ENCODE data around the gene RNF4. TPM values are rescaled to one million over a fixed set of nuclear protein-coding genes. Genes with fewer than 3 reads are reported as not detected.

The RNF4 gene
- total and polyA plus RNA-seq, 2 donors, result 41.3 to 43.1 TPM

- no peaks in the 10 kb centered on the region for H3K27me3 ChIP-seq (ENCODE audit: control insufficient read depth in 2 of 2, insufficient read depth in 1 of 2, low read length in 1 of 2)
- peaks cover 0 to 6% of the 10 kb centered on the region in 2 donors for H3K9me3 ChIP-seq (ENCODE audit: control insufficient read depth in 2 of 2, insufficient read depth in 1 of 2, low read length in 1 of 2)
- no peak for DNase-seq (ENCODE audit: low read depth in 6 of 9, low spot score in 9 of 9)
- no peak overlapping the region for H3K4me3 ChIP-seq (ENCODE audit: low read length in 2 of 2)
- 68% methylated on average over 3 of the region's 3 CpGs for WGBS
- peaks cover 25 to 55% of the 10 kb centered on the region in 2 donors for H3K4me1 ChIP-seq (ENCODE audit: control insufficient read depth in 2 of 2, insufficient read depth in 2 of 2, low read length in 2 of 2)
- H3K36me3 ChIP-seq (ENCODE audit: control insufficient read depth in 2 of 2, insufficient read depth in 2 of 2, low read length in 1 of 2), result peaks cover 15 to 33% of the 10 kb centered on the region in 2 donors
- H3K27ac ChIP-seq (ENCODE audit: low read depth in 1 of 2, low read length in 1 of 2), result no peak overlapping the region
Observed at GRCh38 chr4:2482693-2483092, 13.8 kb downstream of the RNF4 start.

DNA sequence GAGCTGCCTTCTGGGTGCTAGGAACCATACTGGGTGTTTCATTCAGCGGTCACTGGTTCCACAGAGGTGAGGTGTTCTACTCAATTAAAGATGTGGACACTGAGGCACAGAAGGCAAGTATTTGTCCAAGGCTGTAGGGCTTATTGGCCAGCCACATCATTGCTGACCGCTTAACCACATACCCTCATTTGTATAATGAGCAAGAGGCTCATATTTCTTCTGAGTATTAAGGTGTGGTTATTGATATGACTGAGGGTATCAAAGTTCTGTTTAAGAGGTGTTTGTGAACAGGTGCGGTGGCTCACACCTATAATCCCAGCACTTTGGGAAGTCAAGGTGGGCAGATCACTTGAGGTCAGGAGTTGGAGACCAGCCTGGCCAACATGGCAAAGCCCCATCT is 14.3 kb downstream of the RNF4 start:
- H3K27ac ChIP-seq (ENCODE audit: low read depth in 1 of 2, low read length in 1 of 2), result no peak overlapping the region
- peaks cover 25 to 55% of the 10 kb centered on the region in 2 donors for H3K4me1 ChIP-seq (ENCODE audit: control insufficient read depth in 2 of 2, insufficient read depth in 2 of 2, low read length in 2 of 2)

GRCh38 chr4:2484185-2484584 is 15.3 kb downstream of the RNF4 start:
- DNase-seq (ENCODE audit: low read depth in 6 of 9, low spot score in 9 of 9), result no peak
- peaks cover 0 to 6% of the 10 kb centered on the region in 2 donors for H3K9me3 ChIP-seq (ENCODE audit: control insufficient read depth in 2 of 2, insufficient read depth in 1 of 2, low read length in 1 of 2)
- no peak overlapping the region for H3K4me3 ChIP-seq (ENCODE audit: low read length in 2 of 2)
- peaks cover 25 to 53% of the 10 kb centered on the region in 2 donors for H3K4me1 ChIP-seq (ENCODE audit: control insufficient read depth in 2 of 2, insufficient read depth in 2 of 2, low read length in 2 of 2)
- whole genome bisulfite sequencing, result 88% methylated on average over 6 of the region's 6 CpGs
- peak overlapping the region in 1 of 2 donors; percentile 76 for H3K27ac ChIP-seq (ENCODE audit: low read depth in 1 of 2, low read length in 1 of 2)
- H3K27me3 ChIP-seq (ENCODE audit: control insufficient read depth in 2 of 2, insufficient read depth in 1 of 2, low read length in 1 of 2), result no peaks in the 10 kb centered on the region
- peaks cover 12 to 31% of the 10 kb centered on the region in 2 donors for H3K36me3 ChIP-seq (ENCODE audit: control insufficient read depth in 2 of 2, insufficient read depth in 2 of 2, low read length in 1 of 2)

More for the DNA sequence above, 14.3 kb downstream of the RNF4 start:
- WGBS, result 98% methylated on average over 3 of the region's 3 CpGs
- Histone ChIP-seq H3K4me3 (ENCODE audit: low read length in 2 of 2) (no peak overlapping the region), H3K27me3 (ENCODE audit: control insufficient read depth in 2 of 2, insufficient read depth in 1 of 2, low read length in 1 of 2) (no peaks in the 10 kb centered on the region), H3K9me3 (ENCODE audit: control insufficient read depth in 2 of 2, insufficient read depth in 1 of 2, low read length in 1 of 2) (peaks cover 0 to 6% of the 10 kb centered on the region in 2 donors), H3K36me3 (ENCODE audit: control insufficient read depth in 2 of 2, insufficient read depth in 2 of 2, low read length in 1 of 2) (peaks cover 14 to 30% of the 10 kb centered on the region in 2 donors)
- no peak for DNase-seq (ENCODE audit: low read depth in 6 of 9, low spot score in 9 of 9)

- H3K9me3 ChIP-seq (ENCODE audit: control insufficient read depth in 2 of 2, insufficient read depth in 1 of 2, low read length in 1 of 2), result peaks cover 0 to 6% of the 10 kb centered on the region in 2 donors
- 12% methylated on average over 11 of the region's 11 CpGs for WGBS
- H3K4me3 ChIP-seq (ENCODE audit: low read length in 2 of 2), result no peak overlapping the region
Observed at GRCh38 chr4:2484993-2485392, 16.1 kb downstream of the RNF4 start.

DNA sequence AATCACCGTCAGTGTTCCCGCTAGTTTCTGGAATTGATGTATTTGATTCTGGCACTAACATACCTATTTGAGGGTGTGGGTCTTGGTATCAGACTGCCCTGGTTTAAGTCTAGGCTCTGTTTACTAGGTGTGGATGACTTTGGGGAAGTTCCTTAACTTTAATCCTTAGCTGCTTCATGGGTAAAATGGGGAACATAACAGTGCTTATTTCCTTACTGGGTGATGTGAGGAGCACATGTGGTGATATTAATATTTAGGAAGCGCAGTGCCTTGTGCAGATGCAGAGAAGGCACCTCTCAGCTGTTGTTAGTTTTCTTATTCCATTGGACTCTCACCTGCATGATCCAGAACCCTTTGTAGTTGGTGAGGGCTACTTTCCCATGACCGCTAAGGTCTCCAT is 17.1 kb downstream of the RNF4 start:
- peaks cover 23 to 53% of the 10 kb centered on the region in 2 donors for H3K4me1 ChIP-seq (ENCODE audit: control insufficient read depth in 2 of 2, insufficient read depth in 2 of 2, low read length in 2 of 2)
- H3K9me3 ChIP-seq (ENCODE audit: control insufficient read depth in 2 of 2, insufficient read depth in 1 of 2, low read length in 1 of 2), result peaks cover 0 to 6% of the 10 kb centered on the region in 2 donors
- H3K27me3 ChIP-seq (ENCODE audit: control insufficient read depth in 2 of 2, insufficient read depth in 1 of 2, low read length in 1 of 2), result no peaks in the 10 kb centered on the region
- H3K4me3 ChIP-seq (ENCODE audit: low read length in 2 of 2), result no peak overlapping the region
- no peak for DNase-seq (ENCODE audit: low read depth in 6 of 9, low spot score in 9 of 9)
- peak overlapping the region; percentile 3 to 76 for H3K27ac ChIP-seq (ENCODE audit: low read depth in 1 of 2, low read length in 1 of 2)
- H3K36me3 ChIP-seq (ENCODE audit: control insufficient read depth in 2 of 2, insufficient read depth in 2 of 2, low read length in 1 of 2), result peaks cover 26 to 44% of the 10 kb centered on the region in 2 donors
- 97% methylated on average over 4 of the region's 4 CpGs for WGBS

More at GRCh38 chr4:2484993-2485392, 16.1 kb downstream of the RNF4 start:
- Histone ChIP-seq H3K4me1 (ENCODE audit: control insufficient read depth in 2 of 2, insufficient read depth in 2 of 2, low read length in 2 of 2) (peaks cover 23 to 53% of the 10 kb centered on the region in 2 donors), H3K27ac (ENCODE audit: low read depth in 1 of 2, low read length in 1 of 2) (peak overlapping the region; percentile 38 to 76), H3K36me3 (ENCODE audit: control insufficient read depth in 2 of 2, insufficient read depth in 2 of 2, low read length in 1 of 2) (peaks cover 20 to 38% of the 10 kb centered on the region in 2 donors), H3K27me3 (ENCODE audit: control insufficient read depth in 2 of 2, insufficient read depth in 1 of 2, low read length in 1 of 2) (no peaks in the 10 kb centered on the region)
- DNase-seq (ENCODE audit: low read depth in 6 of 9, low spot score in 9 of 9), result peak in 8 of 9 donors; percentile 52 to 88 (median 68)

GRCh38 chr4:2486981-2487380 is 18.1 kb downstream of the RNF4 start:
- no peaks in the 10 kb centered on the region for H3K27me3 ChIP-seq (ENCODE audit: control insufficient read depth in 2 of 2, insufficient read depth in 1 of 2, low read length in 1 of 2)
- no peak for DNase-seq (ENCODE audit: low read depth in 6 of 9, low spot score in 9 of 9)
- H3K4me1 ChIP-seq (ENCODE audit: control insufficient read depth in 2 of 2, insufficient read depth in 2 of 2, low read length in 2 of 2), result peaks cover 19 to 46% of the 10 kb centered on the region in 2 donors
- no peak overlapping the region for H3K27ac ChIP-seq (ENCODE audit: low read depth in 1 of 2, low read length in 1 of 2)
- peaks cover 0 to 6% of the 10 kb centered on the region in 2 donors for H3K9me3 ChIP-seq (ENCODE audit: control insufficient read depth in 2 of 2, insufficient read depth in 1 of 2, low read length in 1 of 2)
- peaks cover 31 to 43% of the 10 kb centered on the region in 2 donors for H3K36me3 ChIP-seq (ENCODE audit: control insufficient read depth in 2 of 2, insufficient read depth in 2 of 2, low read length in 1 of 2)
- 88% methylated on average over 6 of the region's 6 CpGs for WGBS
- H3K4me3 ChIP-seq (ENCODE audit: low read length in 2 of 2), result no peak overlapping the region

- 95% methylated on average over 6 of the region's 6 CpGs for WGBS
- H3K36me3 ChIP-seq (ENCODE audit: control insufficient read depth in 2 of 2, insufficient read depth in 2 of 2, low read length in 1 of 2), result peaks cover 36 to 47% of the 10 kb centered on the region in 2 donors
- H3K27me3 ChIP-seq (ENCODE audit: control insufficient read depth in 2 of 2, insufficient read depth in 1 of 2, low read length in 1 of 2), result no peaks in the 10 kb centered on the region
- DNase-seq (ENCODE audit: low read depth in 6 of 9, low spot score in 9 of 9), result no peak
- no peak overlapping the region for H3K4me3 ChIP-seq (ENCODE audit: low read length in 2 of 2)
- H3K27ac ChIP-seq (ENCODE audit: low read depth in 1 of 2, low read length in 1 of 2), result no peak overlapping the region
- peaks cover 0 to 6% of the 10 kb centered on the region in 2 donors for H3K9me3 ChIP-seq (ENCODE audit: control insufficient read depth in 2 of 2, insufficient read depth in 1 of 2, low read length in 1 of 2)
- H3K4me1 ChIP-seq (ENCODE audit: control insufficient read depth in 2 of 2, insufficient read depth in 2 of 2, low read length in 2 of 2), result peaks cover 15 to 41% of the 10 kb centered on the region in 2 donors
Observed at GRCh38 chr4:2487632-2488031, 18.7 kb downstream of the RNF4 start.

- Histone ChIP-seq H3K9me3 (ENCODE audit: control insufficient read depth in 2 of 2, insufficient read depth in 1 of 2, low read length in 1 of 2) (peaks cover 0 to 6% of the 10 kb centered on the region in 2 donors), H3K4me3 (ENCODE audit: low read length in 2 of 2) (no peak overlapping the region), H3K4me1 (ENCODE audit: control insufficient read depth in 2 of 2, insufficient read depth in 2 of 2, low read length in 2 of 2) (peaks cover 12 to 32% of the 10 kb centered on the region in 2 donors), H3K27me3 (ENCODE audit: control insufficient read depth in 2 of 2, insufficient read depth in 1 of 2, low read length in 1 of 2) (no peaks in the 10 kb centered on the region), H3K27ac (ENCODE audit: low read depth in 1 of 2, low read length in 1 of 2) (no peak overlapping the region), H3K36me3 (ENCODE audit: control insufficient read depth in 2 of 2, insufficient read depth in 2 of 2, low read length in 1 of 2) (peaks cover 48 to 57% of the 10 kb centered on the region in 2 donors)
- DNase-seq (ENCODE audit: low read depth in 6 of 9, low spot score in 9 of 9), result no peak
- 98% methylated on average over 20 of the region's 20 CpGs for WGBS
Observed at GRCh38 chr4:2489081-2489805, 20.3 kb downstream of the RNF4 start.

DNA sequence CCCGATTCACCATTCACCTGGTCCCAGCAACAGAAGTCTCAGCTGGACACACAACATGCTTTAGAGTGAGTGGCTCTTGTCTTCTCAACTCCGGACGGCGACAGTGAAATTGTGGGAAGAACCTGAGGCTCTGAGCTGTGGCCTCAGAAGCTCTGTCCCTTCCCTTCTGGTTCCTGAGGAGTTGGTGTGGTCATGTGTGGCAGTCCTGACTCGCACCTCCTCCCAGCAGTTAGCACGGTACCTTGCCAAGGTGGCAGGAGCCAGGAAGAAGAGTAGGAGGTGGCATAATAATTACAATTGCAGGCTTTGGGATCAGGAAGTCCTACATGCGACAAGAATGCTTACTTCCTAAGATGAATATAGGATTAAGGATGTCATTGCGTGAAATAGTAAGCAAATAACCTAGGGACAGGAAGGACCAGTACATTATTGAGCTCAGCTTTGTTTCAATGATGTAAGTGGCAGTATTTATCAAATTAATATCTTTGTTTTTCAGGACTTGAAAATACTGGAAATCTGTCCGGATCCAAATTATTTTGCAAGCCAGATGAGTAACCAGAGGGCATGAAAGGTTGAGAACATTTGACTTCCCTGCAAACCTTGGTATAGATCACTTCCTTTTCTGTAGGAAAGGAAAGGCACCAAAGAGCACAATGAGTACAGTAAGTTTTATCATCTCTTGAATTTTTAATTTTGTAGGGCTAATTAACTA is 21.1 kb downstream of the RNF4 start:
- Histone ChIP-seq H3K36me3 (ENCODE audit: control insufficient read depth in 2 of 2, insufficient read depth in 2 of 2, low read length in 1 of 2) (peaks cover 53 to 58% of the 10 kb centered on the region in 2 donors), H3K4me1 (ENCODE audit: control insufficient read depth in 2 of 2, insufficient read depth in 2 of 2, low read length in 2 of 2) (peaks cover 11 to 25% of the 10 kb centered on the region in 2 donors)

More for the DNA sequence above, 21.1 kb downstream of the RNF4 start:
- whole genome bisulfite sequencing, result 97% methylated on average over 9 of the region's 9 CpGs
- Histone ChIP-seq H3K9me3 (ENCODE audit: control insufficient read depth in 2 of 2, insufficient read depth in 1 of 2, low read length in 1 of 2) (peaks cover 0 to 6% of the 10 kb centered on the region in 2 donors), H3K4me3 (ENCODE audit: low read length in 2 of 2) (no peak overlapping the region), H3K27me3 (ENCODE audit: control insufficient read depth in 2 of 2, insufficient read depth in 1 of 2, low read length in 1 of 2) (no peaks in the 10 kb centered on the region), H3K27ac (ENCODE audit: low read depth in 1 of 2, low read length in 1 of 2) (peak overlapping the region in 1 of 2 donors; percentile 37)
- no peak for DNase-seq (ENCODE audit: low read depth in 6 of 9, low spot score in 9 of 9)
